Panc1 (cell line): ENCODE measurements around the gene TRPM4. TPM values are rescaled to one million over a fixed set of nuclear protein-coding genes. Genes with fewer than 3 reads are reported as not detected.

Experiments used
- ATAC-seq: fragments of 200-7000 bp; cut with Tn5 transposase; 2 replicates; pipeline ENCODE4 v1.9.1; 2020; ENCODE audit warnings: mild to moderate bottlenecking, moderate library complexity
- BruUV-seq: library from RNA; stranded (reverse); fragments of 400-500 nt; replicated peaks from 2 replicates; lab custom pipeline; 2021; lab: Mats Ljungman, UMichigan
- CTCF ChIA-PET: fragments of 300-600 bp; sonication (Branson Sonifier 250); formaldehyde crosslinking; loops from one replicate; lab custom pipeline; 2022; ENCODE audit warnings: antibody characterized with exemption; lab: Charles Lee
- POLR2A ChIA-PET: fragments of 300-600 bp; sonication (Branson Sonifier 250); formaldehyde crosslinking; loops from one replicate; lab custom pipeline; 2022; ENCODE audit warnings: antibody characterized with exemption; lab: Charles Lee
- DNase-seq: peaks from one replicate; pipeline ENCODE4 v3.0.0-alpha.2; 2010; ENCODE audit warnings: low read depth, low spot score
- H3K27ac ChIP-seq: 2 replicates; pipeline ENCODE4 v1.5.1; 2011; ENCODE audit warnings: mild to moderate bottlenecking, low read length, inconsistent platforms
- H3K27me3 ChIP-seq: fragments of 200-500 bp; sonication (Bioruptor generic); 2 replicates; pipeline ENCODE4 v1.6.0; 2014; ENCODE audit warnings: low read length, inconsistent platforms; ENCODE audit not compliant: control insufficient read depth, insufficient read depth
- H3K36me3 ChIP-seq: fragments of 200-500 bp; sonication (Bioruptor generic); 2 replicates; pipeline ENCODE4 v1.5.1; 2014; ENCODE audit warnings: inconsistent platforms, mild to moderate bottlenecking, low read length, moderate library complexity; ENCODE audit not compliant: control insufficient read depth, insufficient read depth
- H3K4me1 ChIP-seq: 2 replicates; pipeline ENCODE4 v1.5.1; 2011; ENCODE audit warnings: inconsistent platforms, mild to moderate bottlenecking, low read length, moderate library complexity; ENCODE audit not compliant: control insufficient read depth, insufficient read depth
- H3K4me3 ChIP-seq, 2 experiments: 2 replicates each; pipeline ENCODE4 v1.5.1; 2011 to 2012; ENCODE audit warnings: low read depth in 2 of 2, low read length in 2 of 2, mild to moderate bottlenecking in 2 of 2, inconsistent platforms in 1 of 2, moderate library complexity in 1 of 2
- H3K9me3 ChIP-seq: fragments of 200-500 bp; sonication (Bioruptor generic); 2 replicates; pipeline ENCODE4 v1.5.1; 2014; ENCODE audit warnings: low read depth, mild to moderate bottlenecking, inconsistent platforms, low read length, moderate library complexity; ENCODE audit not compliant: control insufficient read depth, insufficient read depth
- POLR2AphosphoS5 ChIP-seq: IDR thresholded peaks from 2 replicates; pipeline ENCODE4 v1.6.1; 2012; ENCODE audit warnings: mild to moderate bottlenecking, low read depth, low read length, moderate library complexity
- SIN3A ChIP-seq: IDR thresholded peaks from 2 replicates; pipeline ENCODE4 v1.6.1; 2012; ENCODE audit warnings: low read depth, mild to moderate bottlenecking, low read length, moderate library complexity, borderline replicate concordance; ENCODE audit not compliant: insufficient read depth
- TCF7L2 ChIP-seq: IDR thresholded peaks from 2 replicates; pipeline ENCODE4 v1.6.1; 2011; ENCODE audit warnings: mild to moderate bottlenecking, low read depth, low read length, inconsistent platforms
- in situ Hi-C: cut with HindIII; loops from 2 replicates; pipeline ENCODE4 v1.10.0; 2016; ENCODE audit warnings: low sequenced_read_pairs, low pct_unique_long_range_greater_than_20kb
- intact Hi-C: fragments of 100-400 bp; cut with micrococcal nuclease; formaldehyde crosslinking; loops from one replicate; pipeline ENCODE4 v1.10.0; 2022; ENCODE audit not compliant: unreplicated experiment
- total RNA-seq: library from RNA; stranded (reverse); gene quantifications from one replicate; pipeline ENCODE4 v1.2.1, GENCODE V29; 2021; ENCODE audit not compliant: unreplicated experiment
- TF ChIP-seq, protein P1 (sequence below), 2 experiments: IDR thresholded peaks; 2 replicates each; pipeline ENCODE4 v1.6.1; 2011 to 2012; ENCODE audit warnings: low read depth in 2 of 2, control low read depth in 1 of 2, low read length in 1 of 2, mild to moderate bottlenecking in 1 of 2, moderate library complexity in 1 of 2; ENCODE audit not compliant: insufficient read depth in 1 of 2
- TF ChIP-seq, protein P2 (sequence below): fragments of 450-650 bp; IDR thresholded peaks from 2 replicates; pipeline ENCODE4 v1.5.1; 2017; ENCODE audit warnings: mild to moderate bottlenecking

TRPM4 gene
- total RNA-seq, 1 experiment from 2014 or later = 19.4 TPM

DNA sequence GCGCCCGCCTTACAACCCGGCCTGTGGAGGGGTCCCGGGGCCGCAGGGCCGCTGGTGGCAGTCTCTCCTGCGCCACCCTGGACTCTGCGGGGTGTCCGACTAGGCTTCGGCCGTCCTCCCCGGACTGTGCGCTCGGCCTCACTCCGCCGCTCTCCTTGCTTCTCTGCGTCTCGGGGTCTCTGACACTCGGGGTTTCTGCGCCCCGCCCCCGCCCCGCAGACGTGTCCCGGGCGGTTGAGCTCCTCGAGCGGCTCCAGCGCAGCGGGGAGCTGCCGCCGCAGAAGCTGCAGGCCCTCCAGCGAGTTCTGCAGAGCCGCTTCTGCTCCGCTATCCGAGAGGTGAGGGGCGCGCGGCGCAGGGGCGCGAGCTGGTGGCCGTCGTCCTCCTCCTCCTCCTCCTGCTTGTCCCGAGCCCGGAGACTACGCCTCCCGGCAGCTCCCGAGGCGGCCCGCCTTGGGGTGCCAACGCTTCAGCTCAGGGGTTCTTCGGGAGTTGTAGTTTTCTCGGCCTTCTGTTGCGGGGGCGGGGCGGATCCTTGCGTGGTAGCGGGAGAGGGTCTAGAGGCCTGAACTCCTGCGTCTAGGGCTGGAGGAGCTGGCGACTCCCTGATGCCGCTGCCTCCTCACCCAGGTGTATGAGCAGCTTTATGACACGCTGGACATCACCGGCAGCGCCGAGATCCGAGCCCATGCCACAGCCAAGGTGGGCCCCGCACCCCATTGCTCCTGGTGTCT is 42.8 kb upstream of the TRPM4 start:
- in situ Hi-C loops (no loop called here), intact Hi-C loops (no loop called here)
- peaks cover 11% of the 10 kb centered on the region for H3K4me1 ChIP-seq
- ATAC-seq = no peak
- no peaks in the 10 kb centered on the region for H3K9me3 ChIP-seq
- H3K4me3 ChIP-seq = peak overlapping the region; percentile 46 to 60
- no peaks in the 10 kb centered on the region for H3K36me3 ChIP-seq
- no peak overlapping the region for H3K27ac ChIP-seq
- DNase-seq = no peak
- no peaks in the 10 kb centered on the region for H3K27me3 ChIP-seq
- ChIA-PET POLR2A (interaction anchor here (0.6 kb wide), 1 partner anchor 1541 kb away, joined by 5 read pairs; no protein-coding TSS in a partner anchor), CTCF (interaction anchor here (0.6 to 1.9 kb wide), 8 partner anchors 13 to 212 kb away, joined by 3 to 6 read pairs (median 4); no protein-coding TSS in a partner anchor)
- BruUV-seq = no TSS peak
- TF ChIP-seq SIN3A (no peak), TCF7L2 (no peak), POLR2AphosphoS5 (no peak)
- TF ChIP-seq, protein P1, sequence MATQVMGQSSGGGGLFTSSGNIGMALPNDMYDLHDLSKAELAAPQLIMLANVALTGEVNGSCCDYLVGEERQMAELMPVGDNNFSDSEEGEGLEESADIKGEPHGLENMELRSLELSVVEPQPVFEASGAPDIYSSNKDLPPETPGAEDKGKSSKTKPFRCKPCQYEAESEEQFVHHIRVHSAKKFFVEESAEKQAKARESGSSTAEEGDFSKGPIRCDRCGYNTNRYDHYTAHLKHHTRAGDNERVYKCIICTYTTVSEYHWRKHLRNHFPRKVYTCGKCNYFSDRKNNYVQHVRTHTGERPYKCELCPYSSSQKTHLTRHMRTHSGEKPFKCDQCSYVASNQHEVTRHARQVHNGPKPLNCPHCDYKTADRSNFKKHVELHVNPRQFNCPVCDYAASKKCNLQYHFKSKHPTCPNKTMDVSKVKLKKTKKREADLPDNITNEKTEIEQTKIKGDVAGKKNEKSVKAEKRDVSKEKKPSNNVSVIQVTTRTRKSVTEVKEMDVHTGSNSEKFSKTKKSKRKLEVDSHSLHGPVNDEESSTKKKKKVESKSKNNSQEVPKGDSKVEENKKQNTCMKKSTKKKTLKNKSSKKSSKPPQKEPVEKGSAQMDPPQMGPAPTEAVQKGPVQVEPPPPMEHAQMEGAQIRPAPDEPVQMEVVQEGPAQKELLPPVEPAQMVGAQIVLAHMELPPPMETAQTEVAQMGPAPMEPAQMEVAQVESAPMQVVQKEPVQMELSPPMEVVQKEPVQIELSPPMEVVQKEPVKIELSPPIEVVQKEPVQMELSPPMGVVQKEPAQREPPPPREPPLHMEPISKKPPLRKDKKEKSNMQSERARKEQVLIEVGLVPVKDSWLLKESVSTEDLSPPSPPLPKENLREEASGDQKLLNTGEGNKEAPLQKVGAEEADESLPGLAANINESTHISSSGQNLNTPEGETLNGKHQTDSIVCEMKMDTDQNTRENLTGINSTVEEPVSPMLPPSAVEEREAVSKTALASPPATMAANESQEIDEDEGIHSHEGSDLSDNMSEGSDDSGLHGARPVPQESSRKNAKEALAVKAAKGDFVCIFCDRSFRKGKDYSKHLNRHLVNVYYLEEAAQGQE (IDR thresholded peaks at IDR 0.05; ENCODE audit: insufficient read depth in 1 of 2, low read depth in 2 of 2, low read length in 1 of 2) = no peak
- TF ChIP-seq, protein P2, sequence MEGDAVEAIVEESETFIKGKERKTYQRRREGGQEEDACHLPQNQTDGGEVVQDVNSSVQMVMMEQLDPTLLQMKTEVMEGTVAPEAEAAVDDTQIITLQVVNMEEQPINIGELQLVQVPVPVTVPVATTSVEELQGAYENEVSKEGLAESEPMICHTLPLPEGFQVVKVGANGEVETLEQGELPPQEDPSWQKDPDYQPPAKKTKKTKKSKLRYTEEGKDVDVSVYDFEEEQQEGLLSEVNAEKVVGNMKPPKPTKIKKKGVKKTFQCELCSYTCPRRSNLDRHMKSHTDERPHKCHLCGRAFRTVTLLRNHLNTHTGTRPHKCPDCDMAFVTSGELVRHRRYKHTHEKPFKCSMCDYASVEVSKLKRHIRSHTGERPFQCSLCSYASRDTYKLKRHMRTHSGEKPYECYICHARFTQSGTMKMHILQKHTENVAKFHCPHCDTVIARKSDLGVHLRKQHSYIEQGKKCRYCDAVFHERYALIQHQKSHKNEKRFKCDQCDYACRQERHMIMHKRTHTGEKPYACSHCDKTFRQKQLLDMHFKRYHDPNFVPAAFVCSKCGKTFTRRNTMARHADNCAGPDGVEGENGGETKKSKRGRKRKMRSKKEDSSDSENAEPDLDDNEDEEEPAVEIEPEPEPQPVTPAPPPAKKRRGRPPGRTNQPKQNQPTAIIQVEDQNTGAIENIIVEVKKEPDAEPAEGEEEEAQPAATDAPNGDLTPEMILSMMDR = no peak

DNA sequence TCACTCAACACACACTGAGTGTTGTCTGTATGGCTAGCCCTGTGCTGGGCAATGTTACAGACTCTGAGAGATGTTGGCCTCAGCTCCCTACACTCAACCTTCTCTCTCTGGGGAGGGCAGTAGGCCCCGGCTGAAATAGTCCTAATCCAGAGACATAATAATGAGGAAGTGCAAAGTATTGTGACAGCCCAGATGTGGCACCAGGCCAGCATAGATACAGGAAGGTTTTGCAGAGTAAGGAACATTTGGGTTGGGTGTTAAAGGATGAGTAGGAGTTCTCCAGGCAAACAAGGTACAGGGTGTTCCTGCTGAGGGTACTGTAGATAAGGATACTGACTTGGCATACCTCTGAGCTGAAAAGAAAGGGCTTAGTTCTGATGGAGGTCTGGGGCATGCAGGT is 41.0 kb upstream of the TRPM4 start:
- Histone ChIP-seq H3K9me3 (no peaks in the 10 kb centered on the region), H3K27me3 (no peaks in the 10 kb centered on the region), H3K4me3 (no peak overlapping the region), H3K36me3 (no peaks in the 10 kb centered on the region), H3K27ac (no peak overlapping the region), H3K4me1 (peaks cover 11% of the 10 kb centered on the region)
- DNase-seq = no peak
- ATAC-seq = no peak
- ChIA-PET POLR2A (no interaction called here), CTCF (no interaction called here)
- in situ Hi-C loops = no loop called here
- TF ChIP-seq POLR2AphosphoS5 = no peak
- TF ChIP-seq, protein P2 = no peak
- intact Hi-C loops = no loop called here
- BruUV-seq = no TSS peak
